HG02678 (cell line): ENCODE results near the gene APBA1.
"Not testable (repeated sequence)": the region's sequence is repeated elsewhere in the genome, so short reads cannot be mapped to it uniquely, and the experiment has no call there.

Experiments
- ATAC-seq: cut with Tn5 transposase; IDR thresholded peaks from one replicate; pipeline ENCODE4 v1.9.1; 2021; ENCODE audit warnings: mild to moderate bottlenecking, moderate library complexity; ENCODE audit not compliant: unreplicated experiment

APBA1 gene

GRCh38 chr9:69453746-69454145, 218.4 kb downstream of the APBA1 start:
- no peak for ATAC-seq

GRCh38 chr9:69452110-69452782, 219.9 kb downstream of the APBA1 start:
- no peak for ATAC-seq

- ATAC-seq, result no peak
Observed at GRCh38 chr9:69446496-69446895, 225.7 kb downstream of the APBA1 start.

- no peak for ATAC-seq
Observed at GRCh38 chr9:69445251-69445650, 226.9 kb downstream of the APBA1 start.

DNA sequence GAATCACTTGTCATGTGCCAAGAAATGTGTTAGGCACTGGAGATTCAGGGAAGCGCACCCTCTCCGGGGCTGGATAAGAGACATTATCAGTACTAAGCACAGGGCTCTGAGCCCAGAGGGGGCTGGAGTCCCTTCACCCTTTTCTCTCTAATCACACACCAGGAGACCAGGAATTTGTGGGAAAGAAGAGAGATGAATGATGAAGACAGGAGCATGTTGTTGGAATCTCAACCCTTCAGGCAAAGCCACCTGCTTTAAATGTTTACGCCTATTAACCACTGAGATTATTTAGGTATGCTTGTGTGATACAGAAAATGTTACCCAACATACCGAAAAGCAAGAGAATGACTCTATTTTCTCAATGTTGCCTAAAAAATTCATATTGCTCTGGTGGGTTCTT, 227.4 kb downstream of the APBA1 start:
- no peak for ATAC-seq

- no peak for ATAC-seq
Observed at GRCh38 chr9:69444021-69444420, 228.2 kb downstream of the APBA1 start.

DNA sequence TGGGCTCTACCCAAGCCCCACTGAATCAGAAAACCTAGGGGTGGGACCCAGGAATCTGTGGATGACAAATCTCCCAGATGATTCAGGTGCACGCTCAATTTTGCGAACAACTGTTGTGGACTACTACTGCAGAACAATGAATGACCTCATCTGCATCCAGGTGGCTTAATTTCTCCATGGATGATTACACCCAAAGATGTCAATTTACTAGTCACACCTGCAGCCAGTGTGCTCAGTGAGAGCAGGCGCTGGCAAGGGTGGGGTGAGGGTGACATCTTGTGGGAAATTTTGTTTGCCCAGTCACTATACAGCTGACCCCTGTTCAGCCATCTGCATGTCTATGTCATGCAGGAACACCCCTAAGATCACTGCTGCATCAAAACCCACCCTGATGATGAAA, 229.0 kb downstream of the APBA1 start:
- ATAC-seq, result no peak

GRCh38 chr9:69442486-69442885, 229.7 kb downstream of the APBA1 start:
- ATAC-seq, result no peak

GRCh38 chr9:69440254-69440955, 231.8 kb downstream of the APBA1 start:
- not testable (repeated sequence) for ATAC-seq

GRCh38 chr9:69439654-69440053, 232.5 kb downstream of the APBA1 start:
- not testable (repeated sequence) for ATAC-seq

GRCh38 chr9:69433968-69434367, 238.2 kb downstream of the APBA1 start:
- no peak for ATAC-seq

DNA sequence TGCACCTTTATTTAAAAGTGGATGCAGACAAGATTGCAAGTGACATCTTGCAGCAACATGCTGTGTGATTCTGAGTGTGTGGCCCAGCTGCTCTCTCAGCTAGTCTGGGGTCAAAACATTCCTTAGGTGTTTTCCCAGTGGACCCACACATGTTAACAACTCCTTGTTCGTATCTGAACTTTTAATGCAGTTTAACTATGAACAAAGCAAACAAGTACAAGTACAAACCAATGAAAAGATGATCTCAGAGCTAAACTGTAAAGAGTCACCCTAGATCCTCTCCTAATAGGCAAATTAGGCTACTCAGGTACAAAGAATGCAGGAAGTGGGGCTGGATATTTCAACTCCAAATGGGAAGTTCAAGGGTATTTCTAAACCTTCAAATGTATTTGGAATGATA, 238.8 kb downstream of the APBA1 start:
- no peak for ATAC-seq

GRCh38 chr9:69432623-69433022, 239.5 kb downstream of the APBA1 start:
- no peak for ATAC-seq

- no peak for ATAC-seq
Observed at GRCh38 chr9:69431777-69432176, 240.4 kb downstream of the APBA1 start.

DNA sequence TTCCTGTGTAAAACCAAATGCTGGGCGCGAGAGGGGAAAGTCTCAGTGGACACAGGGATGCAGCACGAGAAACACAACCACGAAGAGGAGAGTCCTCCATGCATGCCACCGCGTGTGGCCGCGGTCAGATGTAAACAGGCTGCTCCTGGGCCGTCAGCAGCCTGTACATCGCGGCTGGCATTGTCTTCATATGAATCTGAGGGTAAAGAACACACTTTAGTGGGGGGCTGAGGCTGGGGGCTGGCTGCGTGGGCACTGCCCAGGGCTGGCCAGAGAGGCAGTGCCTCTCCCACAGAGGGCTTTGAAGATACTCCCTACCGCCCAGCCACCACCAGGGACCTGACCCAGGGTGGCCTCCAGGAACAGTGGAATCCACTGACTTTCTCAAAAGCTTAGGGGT, 241.0 kb downstream of the APBA1 start:
- no peak for ATAC-seq

DNA sequence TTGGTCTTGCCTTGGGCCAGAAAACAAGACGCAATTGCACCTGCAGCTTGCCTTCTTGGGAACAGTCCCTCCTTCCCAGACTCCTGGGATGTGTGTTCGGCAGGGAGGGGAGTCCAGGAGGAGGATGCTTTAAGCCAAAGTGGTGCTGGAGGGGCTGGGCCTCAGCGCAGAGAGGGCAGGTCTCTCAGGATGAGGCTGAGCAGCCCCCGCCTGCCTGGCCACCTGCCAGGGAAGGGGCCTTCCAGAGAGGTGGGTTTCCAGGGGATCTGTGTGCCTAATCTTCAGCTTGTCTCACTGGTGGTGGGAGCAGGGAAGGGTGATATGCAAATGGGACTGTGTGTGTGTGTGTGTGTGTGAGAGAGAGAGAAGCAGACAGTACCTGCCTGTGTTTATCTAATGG, 242.0 kb downstream of the APBA1 start:
- no peak for ATAC-seq

GRCh38 chr9:69429281-69429680, 242.9 kb downstream of the APBA1 start:
- no peak for ATAC-seq

- no peak for ATAC-seq
Observed at GRCh38 chr9:69428017-69428785, 244.0 kb downstream of the APBA1 start.

- no peak for ATAC-seq
Observed at GRCh38 chr9:69427286-69427685, 244.9 kb downstream of the APBA1 start.

DNA sequence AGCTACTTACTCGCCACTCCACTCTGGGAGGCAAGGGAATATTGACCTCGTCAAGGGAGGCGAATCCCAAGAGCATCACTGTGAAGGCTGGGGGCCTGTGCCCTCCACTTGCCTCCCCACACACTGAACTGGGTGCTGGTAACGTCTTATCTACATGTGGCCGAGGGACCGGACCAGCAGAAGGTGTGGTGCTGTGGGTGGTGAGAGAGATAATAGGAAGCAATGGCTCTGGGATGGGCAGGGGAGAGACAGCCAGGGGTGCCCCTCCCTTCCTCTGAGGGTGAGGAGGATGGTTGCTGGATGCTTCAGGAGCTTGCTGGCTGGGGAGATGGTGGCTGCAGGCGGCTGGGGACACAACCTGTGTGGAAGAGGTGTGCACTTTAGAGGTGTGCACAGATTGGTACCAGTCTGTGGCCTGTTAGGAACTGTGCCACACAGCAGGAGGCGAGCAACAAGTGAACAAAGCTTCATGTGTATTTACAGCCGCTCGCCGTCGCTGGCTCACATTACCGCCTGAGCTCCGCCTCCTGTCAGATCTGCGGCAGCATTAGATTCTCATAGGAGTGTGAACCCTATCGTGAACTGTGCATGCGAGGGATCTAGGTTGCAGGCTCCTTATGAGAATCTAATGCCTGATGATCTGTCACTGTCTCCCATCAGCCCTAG, 246.9 kb downstream of the APBA1 start:
- ATAC-seq, result no peak
